ENCODE measurements around the gene LRRK1. TPM values are rescaled to one million over a fixed set of nuclear protein-coding genes. Genes with fewer than 3 reads are reported as not detected.

LRRK1 gene
- polyA plus RNA-seq, 1 donor (not counting 4 experiments of a cell fraction or from before 2014, with no cell fraction given), result 6.2 TPM

- Histone ChIP-seq H3K27ac (ENCODE audit: control insufficient read depth, insufficient read depth, low read length) (no peak overlapping the region), H4K20me1 (ENCODE audit: control insufficient read depth, extremely low read depth, insufficient read depth, low read length) (no peaks in the 10 kb centered on the region), H3K4me3 (ENCODE audit: control insufficient read depth in 2 of 3, extremely low read depth in 1 of 3, insufficient read depth in 2 of 3, low read depth in 1 of 3, low read length in 3 of 3) (no peak overlapping the region), H3K9me1 (ENCODE audit: control insufficient read depth, extremely low read depth, insufficient read depth, low read length) (no peaks in the 10 kb centered on the region), H3K4me2 (ENCODE audit: control insufficient read depth, extremely low read depth, insufficient read depth, low read depth, low read length) (no peak overlapping the region), H3K79me2 (ENCODE audit: control insufficient read depth, insufficient read depth, low read length) (no peaks in the 10 kb centered on the region), H3K27me3 (ENCODE audit: control insufficient read depth, extremely low read depth, insufficient read depth, low read length) (no peaks in the 10 kb centered on the region), H3K36me3 (ENCODE audit: control insufficient read depth in 2 of 2, extremely low read depth in 1 of 2, insufficient read depth in 2 of 2, low read length in 2 of 2) (no peaks in the 10 kb centered on the region), H3K9me3 (ENCODE audit: control insufficient read depth, low read depth, low read length) (no peaks in the 10 kb centered on the region), H3K9ac (ENCODE audit: control insufficient read depth, extremely low read depth, insufficient read depth, low read length) (no peak overlapping the region), H3K4me1 (ENCODE audit: control insufficient read depth, extremely low read depth, insufficient read depth, low read length) (peaks cover 3% of the 10 kb centered on the region), H2AFZ (ENCODE audit: control insufficient read depth, low read length) (no peak overlapping the region)
- no peak for DNase-seq (ENCODE audit: low read depth, low spot score)
- FAIRE-seq, result no peak
- TF ChIP-seq CTCF (optimal IDR thresholded peaks at IDR 0.05 in 1 of 3, IDR thresholded peaks at IDR 0.05 in 1 of 3, conservative IDR thresholded peaks at IDR 0.05 in 1 of 3; ENCODE audit: extremely low read depth in 1 of 3, insufficient read depth in 2 of 3, low read length in 3 of 3) (no peak), EZH2 (IDR thresholded peaks at IDR 0.05; ENCODE audit: low read length) (no peak)
- dilution Hi-C loops (cut with MboI; ENCODE audit: extremely low pct_ligation_motif_present, low sequenced_read_pairs), result no loop called here
Observed at GRCh38 chr15:101102746-101103145, 183.6 kb downstream of the LRRK1 start.

GRCh38 chr15:101103598-101103997 is 184.4 kb downstream of the LRRK1 start:
- no peak for DNase-seq (ENCODE audit: low read depth, low spot score)
- no peaks in the 10 kb centered on the region for H3K9me3 ChIP-seq (ENCODE audit: control insufficient read depth, low read depth, low read length)
- H3K27me3 ChIP-seq (ENCODE audit: control insufficient read depth, extremely low read depth, insufficient read depth, low read length), result no peaks in the 10 kb centered on the region
- no peak overlapping the region for H3K4me3 ChIP-seq (ENCODE audit: control insufficient read depth in 2 of 3, extremely low read depth in 1 of 3, insufficient read depth in 2 of 3, low read depth in 1 of 3, low read length in 3 of 3)
- H3K27ac ChIP-seq (ENCODE audit: control insufficient read depth, insufficient read depth, low read length), result no peak overlapping the region
- no peak for FAIRE-seq
- no peak overlapping the region for H3K4me2 ChIP-seq (ENCODE audit: control insufficient read depth, extremely low read depth, insufficient read depth, low read depth, low read length)
- H3K79me2 ChIP-seq (ENCODE audit: control insufficient read depth, insufficient read depth, low read length), result no peaks in the 10 kb centered on the region
- no peaks in the 10 kb centered on the region for H3K9me1 ChIP-seq (ENCODE audit: control insufficient read depth, extremely low read depth, insufficient read depth, low read length)
- no peak overlapping the region for H2AFZ ChIP-seq (ENCODE audit: control insufficient read depth, low read length)
- H3K9ac ChIP-seq (ENCODE audit: control insufficient read depth, extremely low read depth, insufficient read depth, low read length), result no peak overlapping the region
- no peak for TF ChIP-seq EZH2 (IDR thresholded peaks at IDR 0.05; ENCODE audit: low read length)
- TF ChIP-seq CTCF (optimal IDR thresholded peaks at IDR 0.05 in 1 of 3, IDR thresholded peaks at IDR 0.05 in 1 of 3, conservative IDR thresholded peaks at IDR 0.05 in 1 of 3; ENCODE audit: extremely low read depth in 1 of 3, insufficient read depth in 2 of 3, low read length in 3 of 3), result no peak
- H3K4me1 ChIP-seq (ENCODE audit: control insufficient read depth, extremely low read depth, insufficient read depth, low read length), result peaks cover 3% of the 10 kb centered on the region
- no peaks in the 10 kb centered on the region for H3K36me3 ChIP-seq (ENCODE audit: control insufficient read depth in 2 of 2, extremely low read depth in 1 of 2, insufficient read depth in 2 of 2, low read length in 2 of 2)
- dilution Hi-C loops (cut with MboI; ENCODE audit: extremely low pct_ligation_motif_present, low sequenced_read_pairs), result no loop called here
- H4K20me1 ChIP-seq (ENCODE audit: control insufficient read depth, extremely low read depth, insufficient read depth, low read length), result no peaks in the 10 kb centered on the region
